ENCODE measurements around the gene ABCC9. TPM values are rescaled to one million over a fixed set of nuclear protein-coding genes. Genes with fewer than 3 reads are reported as not detected.
"Not testable (repeated sequence)": the region's sequence is repeated elsewhere in the genome, so short reads cannot be mapped to it uniquely, and the experiment has no call there.

ABCC9 gene
- total RNA-seq, 2 donors from 2014 or later = 0.04 TPM; not detected in 1

DNA sequence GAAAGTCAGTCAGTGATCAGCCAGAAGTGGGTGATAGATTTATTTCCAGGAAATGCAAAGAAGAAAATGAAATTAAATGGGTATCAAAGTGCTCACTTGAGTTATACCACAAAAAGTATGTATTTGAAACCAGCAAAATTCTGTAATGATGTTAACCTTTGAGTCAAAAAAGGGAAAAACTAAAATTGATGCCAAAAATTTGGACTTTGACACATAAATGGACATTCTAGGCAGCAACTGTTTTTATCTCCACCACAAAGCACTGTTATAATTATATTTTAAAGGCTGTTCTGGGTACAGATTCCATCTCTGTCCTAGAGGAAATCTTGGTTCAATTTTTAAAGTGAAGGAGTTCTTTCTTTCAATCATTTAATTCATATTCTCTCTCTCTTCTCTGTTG, 135.0 kb downstream of the ABCC9 start:
- Mint-ChIP-seq H3K27me3 (no peaks in the 10 kb centered on the region), H3K4me3 (no peak overlapping the region), H3K9me3 (peaks cover 4% of the 10 kb centered on the region), H3K4me1 (no peaks in the 10 kb centered on the region), H3K36me3 (ENCODE audit: low read depth) (no peaks in the 10 kb centered on the region), H3K27ac (no peak overlapping the region)
- no peak for ATAC-seq (replicated peaks)

DNA sequence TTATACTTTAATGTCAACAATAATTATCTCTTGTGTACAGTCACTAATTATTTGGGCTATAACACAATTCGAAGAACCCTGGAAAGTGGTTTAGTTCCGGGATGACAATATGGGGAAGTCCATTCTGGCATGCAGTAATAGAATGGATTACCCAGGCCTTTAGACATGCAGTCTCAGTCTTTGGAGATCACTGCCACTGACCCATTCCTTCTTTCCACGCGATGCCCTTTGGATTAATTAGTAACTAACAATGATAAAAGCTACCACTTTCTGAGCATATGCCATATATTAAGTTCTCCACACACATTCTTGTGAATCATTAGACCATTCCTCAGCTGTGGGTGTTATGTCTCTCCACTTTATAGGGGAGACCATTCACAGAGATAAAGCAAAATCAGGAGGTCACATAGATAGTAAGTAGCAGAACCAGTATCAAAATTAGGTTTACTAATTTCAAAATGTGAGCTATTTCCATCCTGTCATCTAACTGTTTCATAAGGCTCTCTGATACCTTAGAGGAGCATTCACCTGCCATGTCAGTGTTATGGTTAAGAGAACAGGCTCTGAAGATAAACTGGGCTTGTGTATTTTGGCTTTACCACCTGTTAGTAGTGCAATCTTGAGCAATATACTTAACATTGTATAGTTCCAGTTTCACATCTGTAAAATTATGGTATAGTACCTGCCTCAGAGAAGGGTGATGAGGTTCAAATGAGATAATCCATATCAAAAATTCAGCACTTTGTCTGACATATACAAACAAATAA, 139.5 kb downstream of the ABCC9 start:
- Mint-ChIP-seq H3K27me3 (peaks cover 4% of the 10 kb centered on the region), H3K9me3 (no peaks in the 10 kb centered on the region), H3K36me3 (ENCODE audit: low read depth) (no peaks in the 10 kb centered on the region), H3K4me1 (no peaks in the 10 kb centered on the region), H3K4me3 (no peak overlapping the region), H3K27ac (no peak overlapping the region)
- no peak for ATAC-seq (replicated peaks)

GRCh38 chr12:21800011-21800410, 141.2 kb downstream of the ABCC9 start:
- Mint-ChIP-seq H3K27me3 (peaks cover 9% of the 10 kb centered on the region), H3K4me1 (no peaks in the 10 kb centered on the region), H3K27ac (no peak overlapping the region), H3K36me3 (ENCODE audit: low read depth) (no peaks in the 10 kb centered on the region), H3K9me3 (no peaks in the 10 kb centered on the region), H3K4me3 (no peak overlapping the region)
- no peak for ATAC-seq (replicated peaks)

- H3K9me3 Mint-ChIP-seq = peaks cover 7% of the 10 kb centered on the region
- no peak overlapping the region for H3K27ac Mint-ChIP-seq
- no peak for ATAC-seq (replicated peaks)
- peaks cover 22% of the 10 kb centered on the region for H3K27me3 Mint-ChIP-seq
- no peak overlapping the region for H3K4me3 Mint-ChIP-seq
- H3K36me3 Mint-ChIP-seq (ENCODE audit: low read depth) = no peaks in the 10 kb centered on the region
- no peaks in the 10 kb centered on the region for H3K4me1 Mint-ChIP-seq
Measured at GRCh38 chr12:21797539-21797938, 143.7 kb downstream of the ABCC9 start.

DNA sequence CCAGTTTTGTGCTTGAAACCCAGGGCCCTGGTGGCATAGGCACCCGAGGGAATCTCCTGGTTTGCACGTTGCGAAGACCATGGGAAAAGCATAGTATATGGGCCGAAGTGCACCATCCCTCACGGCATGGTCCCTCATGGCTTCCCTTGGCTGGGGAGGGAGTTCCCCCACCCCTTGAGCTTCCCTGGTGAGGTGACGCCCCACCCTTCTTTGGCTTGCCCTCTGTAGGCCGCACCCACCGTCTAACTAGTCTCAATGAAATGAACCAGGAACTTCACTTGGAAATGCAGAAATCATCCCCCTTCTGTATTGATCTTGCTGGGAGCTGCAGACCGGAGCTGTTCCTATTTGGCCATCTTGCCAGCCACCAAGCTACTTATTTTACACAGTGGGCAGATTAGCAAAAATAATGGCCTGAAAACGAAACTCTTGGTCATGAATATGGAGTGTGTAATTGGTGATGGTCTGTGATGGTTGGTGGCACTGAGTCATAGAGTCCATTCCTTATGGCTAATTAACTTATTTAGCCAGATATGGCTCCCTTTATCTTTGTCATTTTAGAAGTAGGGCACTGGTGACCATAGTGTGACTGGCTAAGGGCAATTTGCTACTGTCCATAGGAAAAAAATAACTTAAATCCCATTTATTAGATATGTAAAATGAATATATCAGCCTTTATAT, 145.4 kb downstream of the ABCC9 start:
- Mint-ChIP-seq H3K4me1 (no peaks in the 10 kb centered on the region), H3K27ac (no peak overlapping the region), H3K27me3 (peaks cover 25% of the 10 kb centered on the region), H3K9me3 (peaks cover 10% of the 10 kb centered on the region), H3K36me3 (ENCODE audit: low read depth) (no peaks in the 10 kb centered on the region), H3K4me3 (no peak overlapping the region)
- no peak for ATAC-seq (replicated peaks)

GRCh38 chr12:21794807-21795595, 146.2 kb downstream of the ABCC9 start:
- not testable (repeated sequence) for H3K4me1 Mint-ChIP-seq; H3K4me3 Mint-ChIP-seq; H3K27ac Mint-ChIP-seq; H3K9me3 Mint-ChIP-seq; ATAC-seq (replicated peaks); H3K36me3 Mint-ChIP-seq (ENCODE audit: low read depth)
- peaks cover 25% of the 10 kb centered on the region for H3K27me3 Mint-ChIP-seq

- not testable (repeated sequence) for H3K36me3 Mint-ChIP-seq (ENCODE audit: low read depth); H3K4me3 Mint-ChIP-seq; H3K4me1 Mint-ChIP-seq; H3K27ac Mint-ChIP-seq; ATAC-seq (replicated peaks); H3K9me3 Mint-ChIP-seq
- H3K27me3 Mint-ChIP-seq = peaks cover 20% of the 10 kb centered on the region
Measured at GRCh38 chr12:21789687-21790086, 151.5 kb downstream of the ABCC9 start.

GRCh38 chr12:21788089-21788983, 152.9 kb downstream of the ABCC9 start:
- H3K9me3 Mint-ChIP-seq = peaks cover 6% of the 10 kb centered on the region
- H3K36me3 Mint-ChIP-seq (ENCODE audit: low read depth) = no peaks in the 10 kb centered on the region
- H3K27me3 Mint-ChIP-seq = peaks cover 13% of the 10 kb centered on the region
- H3K27ac Mint-ChIP-seq = no peak overlapping the region
- no peak overlapping the region for H3K4me3 Mint-ChIP-seq
- ATAC-seq (replicated peaks) = no peak
- no peaks in the 10 kb centered on the region for H3K4me1 Mint-ChIP-seq

DNA sequence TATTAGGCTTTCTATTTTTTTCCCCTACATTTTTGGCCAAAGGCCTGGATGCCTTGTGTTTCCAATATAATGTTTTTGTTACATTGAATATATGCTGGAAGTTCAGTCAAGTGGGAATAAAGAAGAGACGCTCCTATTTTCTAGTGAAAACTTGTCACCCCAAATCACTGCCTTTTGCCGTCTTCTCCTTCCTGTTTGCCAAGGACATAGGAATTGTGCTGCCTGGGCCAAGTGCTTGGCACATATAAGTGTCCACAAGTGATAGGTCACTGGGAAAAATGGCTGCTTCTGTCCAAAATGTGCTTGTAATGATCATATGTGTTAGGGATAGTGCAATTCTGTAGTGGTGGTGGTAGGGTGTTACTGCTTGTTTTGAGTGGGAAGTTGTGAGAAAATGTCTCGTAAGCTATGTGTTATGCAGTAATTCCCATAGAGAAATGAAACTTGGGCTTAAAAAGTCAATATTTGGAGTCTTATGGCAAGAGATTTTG, 155.1 kb downstream of the ABCC9 start:
- H3K4me1 Mint-ChIP-seq = no peaks in the 10 kb centered on the region
- peaks cover 4% of the 10 kb centered on the region for H3K27me3 Mint-ChIP-seq
- ATAC-seq (replicated peaks) = no peak

DNA sequence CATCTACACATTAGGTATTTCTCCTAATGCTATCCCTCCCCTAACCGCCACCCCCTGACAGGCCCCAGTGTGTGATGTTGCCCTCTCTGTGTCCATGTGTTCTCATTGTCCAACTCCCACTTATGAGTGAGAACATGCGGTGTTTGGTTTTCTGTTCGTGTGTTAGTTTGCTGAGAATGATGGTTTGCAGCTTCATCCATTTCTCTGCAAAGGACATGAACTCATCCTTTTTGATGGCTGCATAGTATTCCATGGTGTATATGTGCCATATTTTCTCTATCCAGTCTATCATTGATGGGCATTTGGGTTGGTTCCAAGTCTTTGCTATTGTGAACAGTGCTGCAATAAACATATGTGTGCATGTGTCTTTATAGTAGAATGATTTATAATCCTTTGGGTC, 158.5 kb downstream of the ABCC9 start:
- peaks cover 14% of the 10 kb centered on the region for H3K27me3 Mint-ChIP-seq
- H3K27ac Mint-ChIP-seq; H3K4me3 Mint-ChIP-seq; H3K4me1 Mint-ChIP-seq; H3K9me3 Mint-ChIP-seq; ATAC-seq (replicated peaks); H3K36me3 Mint-ChIP-seq (ENCODE audit: low read depth): not testable (repeated sequence)

More for the DNA sequence above, 155.1 kb downstream of the ABCC9 start:
- Mint-ChIP-seq H3K27ac (no peak overlapping the region), H3K9me3 (no peaks in the 10 kb centered on the region), H3K36me3 (ENCODE audit: low read depth) (no peaks in the 10 kb centered on the region), H3K4me3 (no peak overlapping the region)

DNA sequence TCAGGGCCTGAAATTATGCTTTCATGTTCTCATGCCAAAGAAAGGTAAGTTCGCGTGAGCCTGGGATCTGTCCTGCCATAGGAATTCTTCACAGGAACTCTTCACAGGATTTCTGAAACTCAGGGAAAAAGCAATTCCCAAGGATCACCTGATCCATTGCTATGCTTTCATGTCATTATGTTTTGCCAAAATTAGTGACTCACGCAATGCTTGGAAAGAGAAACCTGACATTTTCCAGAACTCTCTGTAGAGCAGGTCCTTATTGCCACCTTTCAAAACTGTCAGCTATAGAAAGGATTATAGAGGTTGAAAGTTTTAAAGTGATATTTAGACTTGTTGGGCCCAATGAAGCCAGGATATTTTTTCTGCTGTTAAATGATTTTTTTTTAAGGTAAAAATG, 160.4 kb downstream of the ABCC9 start:
- Mint-ChIP-seq H3K36me3 (ENCODE audit: low read depth) (no peaks in the 10 kb centered on the region), H3K4me1 (no peaks in the 10 kb centered on the region), H3K9me3 (no peaks in the 10 kb centered on the region), H3K4me3 (no peak overlapping the region), H3K27ac (no peak overlapping the region), H3K27me3 (peaks cover 23% of the 10 kb centered on the region)
- ATAC-seq (replicated peaks) = no peak

- no peak overlapping the region for H3K27ac Mint-ChIP-seq
- H3K9me3 Mint-ChIP-seq = no peaks in the 10 kb centered on the region
- no peak for ATAC-seq (replicated peaks)
- peaks cover 46% of the 10 kb centered on the region for H3K27me3 Mint-ChIP-seq
- no peak overlapping the region for H3K4me3 Mint-ChIP-seq
- H3K36me3 Mint-ChIP-seq (ENCODE audit: low read depth) = no peaks in the 10 kb centered on the region
- peaks cover 10% of the 10 kb centered on the region for H3K4me1 Mint-ChIP-seq
Measured at GRCh38 chr12:21776175-21776574, 165.1 kb downstream of the ABCC9 start.

DNA sequence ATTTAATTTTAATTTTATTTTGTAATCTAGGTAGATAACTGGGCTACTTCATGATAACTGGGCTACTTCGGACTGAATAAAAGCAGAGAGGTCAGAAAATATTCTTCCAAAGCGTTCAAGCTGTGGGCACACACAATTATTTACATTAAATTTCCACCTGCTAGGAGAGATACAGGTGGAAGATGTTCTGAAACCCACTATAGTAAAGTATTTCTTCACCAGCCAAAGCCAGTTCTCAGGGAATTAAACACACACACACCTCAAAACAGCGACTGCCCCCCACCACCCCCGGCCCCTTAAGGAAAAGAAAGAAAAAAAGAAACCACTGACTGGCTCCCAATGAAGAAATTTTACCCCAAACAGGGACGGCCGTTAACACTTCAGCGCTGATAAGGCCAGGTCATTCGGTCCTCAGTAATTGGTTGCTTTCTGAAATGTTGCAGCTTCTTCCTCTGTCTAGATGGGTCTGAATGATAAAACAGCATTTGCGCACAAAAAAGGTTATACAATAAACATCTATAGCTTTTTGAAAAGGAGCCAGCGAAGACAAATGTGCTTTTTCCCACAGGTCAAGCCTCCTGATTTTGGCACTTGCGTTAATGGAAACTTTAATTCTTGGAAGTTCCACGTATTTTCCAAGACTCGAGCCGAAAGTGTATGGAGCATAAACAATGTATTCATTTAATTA, 165.9 kb downstream of the ABCC9 start:
- no peaks in the 10 kb centered on the region for H3K9me3 Mint-ChIP-seq
- H3K27ac Mint-ChIP-seq = no peak overlapping the region
- H3K4me3 Mint-ChIP-seq = peak overlapping the region; percentile 28
- ATAC-seq (replicated peaks) = no peak
- peaks cover 49% of the 10 kb centered on the region for H3K27me3 Mint-ChIP-seq
- no peaks in the 10 kb centered on the region for H3K36me3 Mint-ChIP-seq (ENCODE audit: low read depth)
- peaks cover 10% of the 10 kb centered on the region for H3K4me1 Mint-ChIP-seq

Data from activated T-helper 17 cell treated with anti-CD3 and anti-CD28 coated beads, Interleukin-2, amount 50 U/mL, for 72 hours (primary cell).